ENCODE measurements around the gene WRAP73.

WRAP73 gene

GRCh38 chr1:3672971-3673361 lies 23.1 kb upstream of the WRAP73 start:
- no peak overlapping the region for H3K4me3 ChIP-seq (ENCODE audit: low read length)
- no peak for DNase-seq (ENCODE audit: low read depth)

GRCh38 chr1:3672231-3672970 lies 22.5 kb upstream of the WRAP73 start:
- TF ChIP-seq CTCF (IDR thresholded peaks at IDR 0.05; ENCODE audit: insufficient read depth, low read depth, low read length, missing control alignments) = no peak
- no peak for DNase-seq (ENCODE audit: low read depth)
- no peak overlapping the region for H3K4me3 ChIP-seq (ENCODE audit: low read length)

More at GRCh38 chr1:3672971-3673361, 23.1 kb upstream of the WRAP73 start:
- no peak for TF ChIP-seq CTCF (IDR thresholded peaks at IDR 0.05; ENCODE audit: insufficient read depth, low read depth, low read length, missing control alignments)

GRCh38 chr1:3671371-3672180 lies 21.7 kb upstream of the WRAP73 start:
- TF ChIP-seq CTCF (IDR thresholded peaks at IDR 0.05; ENCODE audit: insufficient read depth, low read depth, low read length, missing control alignments) = no peak
- DNase-seq (ENCODE audit: low read depth) = peak; percentile 36
- no peak overlapping the region for H3K4me3 ChIP-seq (ENCODE audit: low read length)

GRCh38 chr1:3670823-3671265 lies 20.9 kb upstream of the WRAP73 start:
- TF ChIP-seq CTCF (IDR thresholded peaks at IDR 0.05; ENCODE audit: insufficient read depth, low read depth, low read length, missing control alignments) = no peak
- DNase-seq (ENCODE audit: low read depth) = no peak
- H3K4me3 ChIP-seq (ENCODE audit: low read length) = no peak overlapping the region

GRCh38 chr1:3669971-3670431 lies 20.1 kb upstream of the WRAP73 start:
- DNase-seq (ENCODE audit: low read depth) = no peak
- no peak overlapping the region for H3K4me3 ChIP-seq (ENCODE audit: low read length)
- no peak for TF ChIP-seq CTCF (IDR thresholded peaks at IDR 0.05; ENCODE audit: insufficient read depth, low read depth, low read length, missing control alignments)

GRCh38 chr1:3669421-3669821 lies 19.5 kb upstream of the WRAP73 start:
- no peak overlapping the region for H3K4me3 ChIP-seq (ENCODE audit: low read length)
- TF ChIP-seq CTCF (IDR thresholded peaks at IDR 0.05; ENCODE audit: insufficient read depth, low read depth, low read length, missing control alignments) = no peak
- no peak for DNase-seq (ENCODE audit: low read depth)
